Measurements from ENCODE around the gene CDCP2.
"Not testable (repeated sequence)": the region's sequence is repeated elsewhere in the genome, so short reads cannot be mapped to it uniquely, and the experiment has no call there.

CDCP2 gene

GRCh38 chr1:54115520-54115919 is 37.3 kb downstream of the CDCP2 start:
- DNase-seq (ENCODE audit: low read depth) = no peak

GRCh38 chr1:54114955-54115354 is 37.8 kb downstream of the CDCP2 start:
- DNase-seq (ENCODE audit: low read depth) = no peak

- no peak for DNase-seq (ENCODE audit: low read depth)
These were observed 38.8 kb downstream of the CDCP2 start for GRCh38 chr1:54114001-54114400.

GRCh38 chr1:54112705-54113368 is 40.0 kb downstream of the CDCP2 start:
- no peak for DNase-seq (ENCODE audit: low read depth)

GRCh38 chr1:54112027-54112426 is 40.8 kb downstream of the CDCP2 start:
- DNase-seq (ENCODE audit: low read depth) = no peak

GRCh38 chr1:54111624-54112023 is 41.2 kb downstream of the CDCP2 start:
- DNase-seq (ENCODE audit: low read depth) = no peak

GRCh38 chr1:54110996-54111395 is 41.8 kb downstream of the CDCP2 start:
- DNase-seq (ENCODE audit: low read depth) = no peak

- DNase-seq (ENCODE audit: low read depth) = no peak
These were observed 43.4 kb downstream of the CDCP2 start for GRCh38 chr1:54109129-54110090.

GRCh38 chr1:54108156-54108555 is 44.6 kb downstream of the CDCP2 start:
- no peak for DNase-seq (ENCODE audit: low read depth)

- DNase-seq (ENCODE audit: low read depth) = no peak
These were observed 45.7 kb downstream of the CDCP2 start for GRCh38 chr1:54107131-54107530.

GRCh38 chr1:54105736-54106269 is 47.0 kb downstream of the CDCP2 start:
- no peak for DNase-seq (ENCODE audit: low read depth)

GRCh38 chr1:54105080-54105479 is 47.7 kb downstream of the CDCP2 start:
- no peak for DNase-seq (ENCODE audit: low read depth)

- DNase-seq (ENCODE audit: low read depth) = not testable (repeated sequence)
These were observed 48.2 kb downstream of the CDCP2 start for GRCh38 chr1:54104613-54105012.

GRCh38 chr1:54103414-54103813 is 49.4 kb downstream of the CDCP2 start:
- DNase-seq (ENCODE audit: low read depth) = no peak

GRCh38 chr1:54100500-54100899 is 52.3 kb downstream of the CDCP2 start:
- DNase-seq (ENCODE audit: low read depth) = no peak

GRCh38 chr1:54099061-54099610 is 53.7 kb downstream of the CDCP2 start:
- DNase-seq (ENCODE audit: low read depth) = no peak

- no peak for DNase-seq (ENCODE audit: low read depth)
These were observed 55.9 kb downstream of the CDCP2 start for GRCh38 chr1:54096877-54097240.

GRCh38 chr1:54096227-54096876 is 56.4 kb downstream of the CDCP2 start:
- no peak for DNase-seq (ENCODE audit: low read depth)

GRCh38 chr1:54095546-54096226 is 57.1 kb downstream of the CDCP2 start:
- no peak for DNase-seq (ENCODE audit: low read depth)

- DNase-seq (ENCODE audit: low read depth) = not testable (repeated sequence)
These were observed 58.1 kb downstream of the CDCP2 start for GRCh38 chr1:54094730-54095105.

GRCh38 chr1:54094001-54094729 is 58.6 kb downstream of the CDCP2 start:
- no peak for DNase-seq (ENCODE audit: low read depth)

Data from activated T-cell treated with anti-CD3 and anti-CD28 coated beads for 48 hours (primary cell).